OCI-LY3 (cell line): ENCODE measurements around the gene CD160.
"Not testable (repeated sequence)": the region's sequence is repeated elsewhere in the genome, so short reads cannot be mapped to it uniquely, and the experiment has no call there.

Experiments used
- CTCF ChIP-seq: fragments of 200-600, 300-600 bp; sonication (generic); IDR thresholded peaks from 2 replicates; pipeline ENCODE4 v1.5.1; 2014; ENCODE audit warnings: antibody characterized with exemption, low read length, low read depth
- EZH2phosphoT487 ChIP-seq: fragments of 200-600 bp; shearing (Covaris generic); IDR thresholded peaks from 2 replicates; pipeline ENCODE4 v1.6.1; 2018; ENCODE audit warnings: antibody characterized with exemption, mixed run types, low read depth

- not testable (repeated sequence) for TF ChIP-seq CTCF, EZH2phosphoT487
Observed at GRCh38 chr1:145684858-145685257, 34.4 kb upstream of the CD160 start.
